Ascending aorta (tissue), 2 donors: ENCODE measurements around the gene GANAB. TPM values are rescaled to one million over a fixed set of nuclear protein-coding genes. Genes with fewer than 3 reads are reported as not detected.

Source experiments
- DNase-seq, 2 donors: peaks; one replicate each; pipeline ENCODE4 v3.0.0-alpha.2; 2019; ENCODE audit warnings: low spot score in 2 of 2
- H3K27ac ChIP-seq, 2 donors: fragments of 200-600 bp; sonication (generic); one replicate each; pipeline ENCODE4 v1.5.1; 2016 to 2017; ENCODE audit warnings: mild to moderate bottlenecking in 1 of 2
- H3K27me3 ChIP-seq: fragments of 200-600 bp; sonication (generic); one replicate; pipeline ENCODE4 v1.5.1; 2017
- H3K36me3 ChIP-seq, 2 donors: fragments of 200-600 bp; sonication (generic); one replicate each; pipeline ENCODE4 v1.5.1; 2016
- H3K4me1 ChIP-seq, 2 donors: fragments of 200-600 bp; sonication (generic); one replicate each; pipeline ENCODE4 v1.5.1; 2016 to 2017; ENCODE audit warnings: mild to moderate bottlenecking in 1 of 2
- H3K4me3 ChIP-seq, 2 donors: fragments of 200-600 bp; sonication (generic); one replicate each; pipeline ENCODE4 v1.5.1; 2016 to 2017; ENCODE audit warnings: mild to moderate bottlenecking in 1 of 2
- H3K9me3 ChIP-seq, 2 donors: fragments of 200-600 bp; sonication (generic); one replicate each; pipeline ENCODE4 v1.5.1; 2016
- intact Hi-C: fragments of 100-400 bp; cut with DNase I; formaldehyde crosslinking; loops from one replicate; pipeline ENCODE4 v1.15.1; 2023
- total RNA-seq: library from RNA; depleted of rRNA; stranded (reverse); fragments of >200 nt; gene quantifications from one replicate; pipeline ENCODE4 v1.1.0, GENCODE V29; 2016
- TF ChIP-seq, protein P1 (sequence below), 3 experiments: fragments of 200-600 bp in 2 of 3; fragments of 450-650 bp in 1 of 3; sonication (generic) in 2 of 3; IDR thresholded peaks; one replicate each; pipeline ENCODE4 v1.5.1; 2016 to 2019; ENCODE audit warnings: antibody characterized with exemption in 3 of 3, mild to moderate bottlenecking in 1 of 3, moderate library complexity in 1 of 3

Gene GANAB
- total RNA-seq, 1 donor from 2014 or later = 326 TPM

- TF ChIP-seq, protein P1, sequence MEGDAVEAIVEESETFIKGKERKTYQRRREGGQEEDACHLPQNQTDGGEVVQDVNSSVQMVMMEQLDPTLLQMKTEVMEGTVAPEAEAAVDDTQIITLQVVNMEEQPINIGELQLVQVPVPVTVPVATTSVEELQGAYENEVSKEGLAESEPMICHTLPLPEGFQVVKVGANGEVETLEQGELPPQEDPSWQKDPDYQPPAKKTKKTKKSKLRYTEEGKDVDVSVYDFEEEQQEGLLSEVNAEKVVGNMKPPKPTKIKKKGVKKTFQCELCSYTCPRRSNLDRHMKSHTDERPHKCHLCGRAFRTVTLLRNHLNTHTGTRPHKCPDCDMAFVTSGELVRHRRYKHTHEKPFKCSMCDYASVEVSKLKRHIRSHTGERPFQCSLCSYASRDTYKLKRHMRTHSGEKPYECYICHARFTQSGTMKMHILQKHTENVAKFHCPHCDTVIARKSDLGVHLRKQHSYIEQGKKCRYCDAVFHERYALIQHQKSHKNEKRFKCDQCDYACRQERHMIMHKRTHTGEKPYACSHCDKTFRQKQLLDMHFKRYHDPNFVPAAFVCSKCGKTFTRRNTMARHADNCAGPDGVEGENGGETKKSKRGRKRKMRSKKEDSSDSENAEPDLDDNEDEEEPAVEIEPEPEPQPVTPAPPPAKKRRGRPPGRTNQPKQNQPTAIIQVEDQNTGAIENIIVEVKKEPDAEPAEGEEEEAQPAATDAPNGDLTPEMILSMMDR (IDR thresholded peaks at IDR 0.05) = no peak
- intact Hi-C loops = loop anchor here (5.0 kb wide), 1 partner anchor 222 kb away; the partner anchor contains the start of genes STX5 and TEX54
- no peak for DNase-seq
- H3K9me3 ChIP-seq = no peaks in the 10 kb centered on the region
- no peaks in the 10 kb centered on the region for H3K27me3 ChIP-seq
- H3K4me1 ChIP-seq = peaks cover 11 to 27% of the 10 kb centered on the region in 2 donors
- no peak overlapping the region for H3K4me3 ChIP-seq
- peak overlapping the region in 1 of 2 donors; percentile 98 for H3K27ac ChIP-seq
- peaks cover 42 to 52% of the 10 kb centered on the region in 2 donors for H3K36me3 ChIP-seq
Measured at GRCh38 chr11:62610403-62610802, 36.0 kb downstream of the GANAB start.

DNA sequence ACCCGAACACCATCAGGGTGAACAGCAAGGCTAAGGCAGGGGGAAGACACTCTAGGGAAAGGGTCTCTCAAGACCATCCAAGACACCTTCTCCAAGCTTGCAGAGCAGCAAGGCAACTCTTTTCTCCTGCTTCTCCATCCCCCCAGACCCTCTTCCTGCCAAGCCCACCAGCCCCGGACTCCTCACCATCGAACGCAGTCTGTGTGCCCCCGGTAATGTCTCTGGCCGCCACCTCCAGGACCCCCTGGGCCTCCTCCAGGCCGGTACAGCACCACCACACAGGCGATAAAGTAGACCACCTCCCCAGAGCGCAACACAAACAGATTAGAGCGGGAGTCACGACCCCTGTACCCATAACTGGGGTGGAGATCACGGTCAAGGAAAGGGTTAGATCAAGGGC, 37.6 kb downstream of the GANAB start:
- Histone ChIP-seq H3K9me3 (no peaks in the 10 kb centered on the region), H3K4me1 (peaks cover 11 to 28% of the 10 kb centered on the region in 2 donors), H3K36me3 (peaks cover 40 to 55% of the 10 kb centered on the region in 2 donors), H3K27ac (no peak overlapping the region), H3K4me3 (no peak overlapping the region), H3K27me3 (no peaks in the 10 kb centered on the region)
- TF ChIP-seq, protein P1 (IDR thresholded peaks at IDR 0.05) = no peak
- no peak for DNase-seq
- intact Hi-C loops = no loop called here

- Histone ChIP-seq H3K4me1 (peaks cover 11 to 27% of the 10 kb centered on the region in 2 donors), H3K9me3 (no peaks in the 10 kb centered on the region)
Measured at GRCh38 chr11:62607714-62608113, 38.7 kb downstream of the GANAB start.

DNA sequence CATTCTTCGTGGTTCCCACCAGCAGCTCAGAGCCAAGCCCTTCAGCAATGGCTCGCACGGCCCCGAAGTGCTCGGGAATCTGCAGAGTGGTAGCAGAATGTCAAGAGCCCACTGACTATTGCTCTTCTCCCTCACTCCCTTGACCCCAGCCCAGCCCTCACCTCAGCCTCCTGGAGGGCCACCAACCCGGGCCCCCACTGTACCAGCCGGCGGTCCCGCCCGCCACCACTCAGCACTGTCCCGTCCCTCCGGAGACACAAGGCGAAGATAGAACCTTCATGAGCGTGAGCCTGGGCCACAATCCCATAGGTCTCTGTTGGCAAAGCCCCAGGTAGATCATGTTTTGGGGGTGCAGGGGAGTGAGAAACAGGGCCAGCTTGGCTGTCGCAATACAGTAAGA, 40.5 kb downstream of the GANAB start:
- DNase-seq = no peak
- TF ChIP-seq, protein P1 (IDR thresholded peaks at IDR 0.05) = no peak
- no peak overlapping the region for H3K27ac ChIP-seq
- H3K4me1 ChIP-seq = peaks cover 6 to 23% of the 10 kb centered on the region in 2 donors
- intact Hi-C loops = no loop called here
- H3K36me3 ChIP-seq = peaks cover 39 to 56% of the 10 kb centered on the region in 2 donors
- H3K4me3 ChIP-seq = no peak overlapping the region
- no peaks in the 10 kb centered on the region for H3K27me3 ChIP-seq
- no peaks in the 10 kb centered on the region for H3K9me3 ChIP-seq

More at GRCh38 chr11:62607714-62608113, 38.7 kb downstream of the GANAB start:
- DNase-seq = no peak
- Histone ChIP-seq H3K27ac (no peak overlapping the region), H3K36me3 (peaks cover 40 to 57% of the 10 kb centered on the region in 2 donors), H3K4me3 (no peak overlapping the region), H3K27me3 (no peaks in the 10 kb centered on the region)
- TF ChIP-seq, protein P1 (IDR thresholded peaks at IDR 0.05) = no peak
- intact Hi-C loops = no loop called here

- no peak for DNase-seq
- no peak overlapping the region for H3K27ac ChIP-seq
- H3K36me3 ChIP-seq = peaks cover 35 to 54% of the 10 kb centered on the region in 2 donors
- no peaks in the 10 kb centered on the region for H3K27me3 ChIP-seq
- peaks cover 2 to 19% of the 10 kb centered on the region in 2 donors for H3K4me1 ChIP-seq
- TF ChIP-seq, protein P1 (IDR thresholded peaks at IDR 0.05) = no peak
- intact Hi-C loops = no loop called here
- no peaks in the 10 kb centered on the region for H3K9me3 ChIP-seq
- H3K4me3 ChIP-seq = no peak overlapping the region
Measured at GRCh38 chr11:62605467-62605866, 40.9 kb downstream of the GANAB start.
